Ascending aorta (tissue), 2 donors: Measurements from ENCODE around the gene TMEM174. TPM values are rescaled to one million over a fixed set of nuclear protein-coding genes. Genes with fewer than 3 reads are reported as not detected.

Source experiments
- DNase-seq, 2 donors: peaks; one replicate each; pipeline ENCODE4 v3.0.0-alpha.2; 2019; ENCODE audit warnings: low spot score in 2 of 2
- H3K27ac ChIP-seq, 2 donors: fragments of 200-600 bp; sonication (generic); one replicate each; pipeline ENCODE4 v1.5.1; 2016 to 2017; ENCODE audit warnings: mild to moderate bottlenecking in 1 of 2
- H3K27me3 ChIP-seq: fragments of 200-600 bp; sonication (generic); one replicate; pipeline ENCODE4 v1.5.1; 2017
- H3K36me3 ChIP-seq, 2 donors: fragments of 200-600 bp; sonication (generic); one replicate each; pipeline ENCODE4 v1.5.1; 2016
- H3K4me1 ChIP-seq, 2 donors: fragments of 200-600 bp; sonication (generic); one replicate each; pipeline ENCODE4 v1.5.1; 2016 to 2017; ENCODE audit warnings: mild to moderate bottlenecking in 1 of 2
- H3K4me3 ChIP-seq, 2 donors: fragments of 200-600 bp; sonication (generic); one replicate each; pipeline ENCODE4 v1.5.1; 2016 to 2017; ENCODE audit warnings: mild to moderate bottlenecking in 1 of 2
- H3K9me3 ChIP-seq, 2 donors: fragments of 200-600 bp; sonication (generic); one replicate each; pipeline ENCODE4 v1.5.1; 2016
- intact Hi-C: fragments of 100-400 bp; cut with DNase I; formaldehyde crosslinking; loops from one replicate; pipeline ENCODE4 v1.15.1; 2023
- total RNA-seq: library from RNA; depleted of rRNA; stranded (reverse); fragments of >200 nt; gene quantifications from one replicate; pipeline ENCODE4 v1.1.0, GENCODE V29; 2016
- TF ChIP-seq, protein P1 (sequence below), 3 experiments: fragments of 200-600 bp in 2 of 3; fragments of 450-650 bp in 1 of 3; sonication (generic) in 2 of 3; IDR thresholded peaks; one replicate each; pipeline ENCODE4 v1.5.1; 2016 to 2019; ENCODE audit warnings: antibody characterized with exemption in 3 of 3, mild to moderate bottlenecking in 1 of 3, moderate library complexity in 1 of 3

Gene TMEM174
- total RNA-seq, 1 donor from 2014 or later, result not detected

DNA sequence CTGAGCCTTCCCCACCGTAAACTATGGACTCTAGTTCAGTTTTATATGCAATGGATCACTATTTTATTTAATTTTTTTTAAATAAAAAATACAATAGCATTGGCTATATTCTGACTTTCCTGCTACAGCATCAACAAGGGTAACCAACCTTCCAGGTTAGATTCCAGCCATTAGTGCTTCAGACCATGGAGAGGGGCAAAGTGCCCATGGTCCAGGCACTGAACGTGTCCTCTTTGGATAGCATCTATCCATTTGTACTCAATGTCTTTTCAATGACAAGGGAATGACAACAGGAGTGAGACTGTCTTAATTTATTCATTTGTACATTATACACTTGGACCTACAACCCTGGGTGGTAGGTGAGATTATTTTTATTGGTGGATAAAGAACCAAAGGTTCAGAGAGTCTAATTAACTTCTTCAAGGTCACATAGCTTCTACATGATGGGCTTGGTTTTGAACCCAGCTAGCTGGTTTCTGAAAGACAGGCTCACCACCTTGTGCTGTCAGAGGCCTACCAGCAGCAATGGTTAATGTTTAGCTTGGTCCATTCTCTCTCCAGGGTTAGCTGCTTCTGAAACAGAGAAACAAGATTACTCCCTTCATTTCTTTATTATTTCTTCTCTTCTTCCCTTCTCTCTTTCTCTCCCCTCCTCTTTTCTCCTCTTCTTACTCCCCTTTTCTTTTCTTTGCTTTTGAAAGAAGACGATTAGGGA is 41.1 kb upstream of the TMEM174 start:
- TF ChIP-seq, protein P1, sequence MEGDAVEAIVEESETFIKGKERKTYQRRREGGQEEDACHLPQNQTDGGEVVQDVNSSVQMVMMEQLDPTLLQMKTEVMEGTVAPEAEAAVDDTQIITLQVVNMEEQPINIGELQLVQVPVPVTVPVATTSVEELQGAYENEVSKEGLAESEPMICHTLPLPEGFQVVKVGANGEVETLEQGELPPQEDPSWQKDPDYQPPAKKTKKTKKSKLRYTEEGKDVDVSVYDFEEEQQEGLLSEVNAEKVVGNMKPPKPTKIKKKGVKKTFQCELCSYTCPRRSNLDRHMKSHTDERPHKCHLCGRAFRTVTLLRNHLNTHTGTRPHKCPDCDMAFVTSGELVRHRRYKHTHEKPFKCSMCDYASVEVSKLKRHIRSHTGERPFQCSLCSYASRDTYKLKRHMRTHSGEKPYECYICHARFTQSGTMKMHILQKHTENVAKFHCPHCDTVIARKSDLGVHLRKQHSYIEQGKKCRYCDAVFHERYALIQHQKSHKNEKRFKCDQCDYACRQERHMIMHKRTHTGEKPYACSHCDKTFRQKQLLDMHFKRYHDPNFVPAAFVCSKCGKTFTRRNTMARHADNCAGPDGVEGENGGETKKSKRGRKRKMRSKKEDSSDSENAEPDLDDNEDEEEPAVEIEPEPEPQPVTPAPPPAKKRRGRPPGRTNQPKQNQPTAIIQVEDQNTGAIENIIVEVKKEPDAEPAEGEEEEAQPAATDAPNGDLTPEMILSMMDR (IDR thresholded peaks at IDR 0.05), result no peak
- no peak overlapping the region for H3K4me3 ChIP-seq
- H3K36me3 ChIP-seq, result no peaks in the 10 kb centered on the region
- no peaks in the 10 kb centered on the region for H3K9me3 ChIP-seq
- no peaks in the 10 kb centered on the region for H3K4me1 ChIP-seq
- intact Hi-C loops, result no loop called here
- DNase-seq, result peak in 1 of 2 donors; percentile 12
- H3K27me3 ChIP-seq, result no peaks in the 10 kb centered on the region
- H3K27ac ChIP-seq, result no peak overlapping the region

DNA sequence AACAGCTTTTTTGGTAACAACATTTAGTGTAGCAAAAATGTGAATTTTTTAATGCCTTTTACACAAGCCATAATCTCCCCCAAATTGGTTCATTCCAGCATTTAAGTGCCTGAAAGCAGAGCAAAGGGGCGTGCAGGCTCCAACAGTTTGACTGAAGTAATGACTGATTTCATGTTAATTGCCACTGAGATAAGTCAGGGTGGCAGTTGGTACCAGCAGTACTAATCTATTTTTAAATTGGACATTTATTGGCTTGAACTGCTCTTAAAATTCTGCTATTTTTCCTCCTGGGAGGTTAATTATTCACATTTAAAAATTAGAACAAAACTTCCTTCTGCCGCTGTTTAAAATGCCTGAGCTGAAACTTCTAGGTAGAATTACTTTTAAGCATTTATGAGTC is 40.2 kb upstream of the TMEM174 start:
- TF ChIP-seq, protein P1 (IDR thresholded peaks at IDR 0.05), result no peak
- Histone ChIP-seq H3K27ac (no peak overlapping the region), H3K9me3 (no peaks in the 10 kb centered on the region), H3K4me3 (no peak overlapping the region), H3K36me3 (no peaks in the 10 kb centered on the region), H3K4me1 (no peaks in the 10 kb centered on the region), H3K27me3 (no peaks in the 10 kb centered on the region)
- DNase-seq, result peak in 1 of 2 donors; percentile 8
- intact Hi-C loops, result no loop called here

DNA sequence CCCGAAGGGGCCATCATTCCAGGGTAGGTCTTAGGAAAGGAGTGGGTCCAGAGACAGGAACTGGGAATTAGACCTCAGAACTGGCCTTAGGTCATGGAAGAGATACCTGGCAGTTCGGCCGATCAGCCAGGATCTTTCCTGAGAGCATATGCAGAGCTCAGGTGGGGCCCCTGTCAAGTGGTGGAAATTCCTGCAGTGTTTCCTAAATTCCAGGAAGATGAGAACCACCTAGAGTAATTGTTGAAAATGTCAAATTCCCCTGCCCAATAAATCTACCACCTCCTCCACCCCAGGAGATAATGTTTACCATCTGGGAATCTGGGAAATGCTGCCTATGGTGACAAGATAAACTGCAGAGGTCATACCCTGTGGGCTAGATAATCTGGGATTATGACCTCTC is 38.0 kb upstream of the TMEM174 start:
- intact Hi-C loops, result no loop called here
- Histone ChIP-seq H3K9me3 (no peaks in the 10 kb centered on the region), H3K4me1 (no peaks in the 10 kb centered on the region), H3K4me3 (no peak overlapping the region), H3K27ac (no peak overlapping the region), H3K27me3 (no peaks in the 10 kb centered on the region), H3K36me3 (no peaks in the 10 kb centered on the region)
- DNase-seq, result peak in 1 of 2 donors; percentile 52
- TF ChIP-seq, protein P1 (IDR thresholded peaks at IDR 0.05), result no peak

DNA sequence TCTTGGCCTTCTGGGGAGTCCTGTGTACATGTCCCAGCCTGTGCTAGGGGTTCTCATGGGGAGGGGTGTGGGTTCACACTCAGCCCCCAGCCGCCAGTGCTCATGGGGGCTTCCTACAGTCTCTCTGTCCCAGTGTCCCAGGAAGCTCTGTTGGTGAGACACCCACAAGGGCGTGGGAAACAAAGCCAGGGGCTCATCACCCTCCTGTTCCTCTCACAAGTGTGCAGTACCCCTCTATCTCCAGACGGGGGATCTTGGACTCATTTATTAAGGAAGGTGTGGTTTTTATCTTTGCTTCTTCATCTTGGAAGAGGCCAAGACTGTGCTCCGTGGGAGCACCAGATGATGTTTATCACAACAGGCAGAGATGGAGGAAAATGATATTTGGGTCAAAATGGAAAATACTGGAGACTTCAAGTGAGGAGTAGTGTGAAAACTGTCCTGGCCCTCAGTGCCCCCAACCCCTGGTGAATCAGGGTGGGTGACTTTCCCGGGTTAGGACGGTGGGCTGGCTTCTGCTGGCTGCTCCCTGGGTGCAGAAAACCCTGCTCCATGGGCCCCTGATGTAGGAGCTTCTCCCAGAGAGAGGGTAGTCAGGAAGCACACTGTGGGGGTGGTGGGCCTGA is 37.5 kb upstream of the TMEM174 start:
- peak in 1 of 2 donors; percentile 28 for DNase-seq
- TF ChIP-seq, protein P1 (IDR thresholded peaks at IDR 0.05), result peak in 1 of 3 experiments; percentile 29

DNA sequence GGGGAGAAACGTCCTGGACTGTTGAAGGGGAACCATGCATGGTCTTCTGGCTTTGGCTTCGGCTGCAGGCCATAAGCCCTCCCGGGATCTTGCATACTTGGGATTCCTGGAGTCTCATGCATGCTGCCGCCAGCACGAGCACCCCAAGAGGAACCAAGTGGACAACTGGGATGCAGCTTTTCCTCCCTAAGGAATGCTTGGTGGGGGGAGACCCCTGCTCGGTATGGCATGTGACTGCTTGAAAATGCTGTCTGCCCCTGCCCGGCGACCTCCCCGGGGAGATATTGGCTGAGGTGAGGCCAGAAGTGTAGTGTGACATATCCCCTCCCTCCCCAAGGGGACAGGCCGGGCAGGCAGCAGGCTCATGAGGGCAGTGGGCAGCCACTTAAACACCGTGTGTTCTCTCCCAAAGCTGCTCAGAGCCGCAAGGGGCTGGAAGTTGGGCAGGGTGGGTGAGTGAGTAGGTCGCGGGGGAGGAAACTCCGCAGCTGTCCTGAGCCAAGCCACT is 36.9 kb upstream of the TMEM174 start:
- DNase-seq, result peak in 1 of 2 donors; percentile 55
- Histone ChIP-seq H3K9me3 (no peaks in the 10 kb centered on the region), H3K4me3 (no peak overlapping the region), H3K27me3 (no peaks in the 10 kb centered on the region), H3K27ac (no peak overlapping the region), H3K4me1 (no peaks in the 10 kb centered on the region), H3K36me3 (no peaks in the 10 kb centered on the region)
- TF ChIP-seq, protein P1 (IDR thresholded peaks at IDR 0.05), result no peak
- intact Hi-C loops, result no loop called here

More for the DNA sequence above, 37.5 kb upstream of the TMEM174 start:
- Histone ChIP-seq H3K27ac (no peak overlapping the region), H3K27me3 (no peaks in the 10 kb centered on the region), H3K9me3 (no peaks in the 10 kb centered on the region), H3K4me1 (no peaks in the 10 kb centered on the region), H3K36me3 (no peaks in the 10 kb centered on the region), H3K4me3 (no peak overlapping the region)
- intact Hi-C loops, result no loop called here
